Lower leg skin (tissue), 3 donors: ENCODE data around the gene TMEM144.

Experiments
- CTCF ChIP-seq, 3 donors: fragments of 450-650 bp; IDR thresholded peaks; one replicate each; pipeline ENCODE4 v1.5.1; 2016; ENCODE audit warnings: antibody characterized with exemption in 3 of 3, mild to moderate bottlenecking in 3 of 3, moderate library complexity in 2 of 3
- POLR2A ChIP-seq, 2 donors: fragments of 450-650 bp; IDR thresholded peaks; one replicate each; pipeline ENCODE4 v1.6.1; 2016 to 2017; ENCODE audit warnings: antibody characterized with exemption in 2 of 2, mild to moderate bottlenecking in 1 of 2, moderate library complexity in 1 of 2

GRCh38 chr4:158300012-158300411, 89.7 kb downstream of the TMEM144 start:
- no peak for TF ChIP-seq POLR2A (IDR thresholded peaks at IDR 0.05)
- no peak for TF ChIP-seq CTCF (IDR thresholded peaks at IDR 0.05)
